Lower leg skin (tissue), 3 donors: Measurements from ENCODE around the gene FPGS.

Experiments
- CTCF ChIP-seq, 3 donors: fragments of 450-650 bp; IDR thresholded peaks; one replicate each; pipeline ENCODE4 v1.5.1; 2016; ENCODE audit warnings: antibody characterized with exemption in 3 of 3, mild to moderate bottlenecking in 3 of 3, moderate library complexity in 2 of 3
- POLR2A ChIP-seq, 2 donors: fragments of 450-650 bp; IDR thresholded peaks; one replicate each; pipeline ENCODE4 v1.6.1; 2016 to 2017; ENCODE audit warnings: antibody characterized with exemption in 2 of 2, mild to moderate bottlenecking in 1 of 2, moderate library complexity in 1 of 2

- no peak for TF ChIP-seq CTCF (IDR thresholded peaks at IDR 0.05)
- TF ChIP-seq POLR2A (IDR thresholded peaks at IDR 0.05): no peak
These were observed 49.5 kb upstream of the FPGS start for GRCh38 chr9:127753148-127753547.
